ENCODE results near the gene TRMT6. TPM values are rescaled to one million over a fixed set of nuclear protein-coding genes. Genes with fewer than 3 reads are reported as not detected.

TRMT6 gene
- total and polyA plus RNA-seq, 9 of the 15 experiments (the other 6 are each of a cell fraction or from before 2014, with no cell fraction given), result 10.6 to 21.3 (median 15.6) TPM

DNA sequence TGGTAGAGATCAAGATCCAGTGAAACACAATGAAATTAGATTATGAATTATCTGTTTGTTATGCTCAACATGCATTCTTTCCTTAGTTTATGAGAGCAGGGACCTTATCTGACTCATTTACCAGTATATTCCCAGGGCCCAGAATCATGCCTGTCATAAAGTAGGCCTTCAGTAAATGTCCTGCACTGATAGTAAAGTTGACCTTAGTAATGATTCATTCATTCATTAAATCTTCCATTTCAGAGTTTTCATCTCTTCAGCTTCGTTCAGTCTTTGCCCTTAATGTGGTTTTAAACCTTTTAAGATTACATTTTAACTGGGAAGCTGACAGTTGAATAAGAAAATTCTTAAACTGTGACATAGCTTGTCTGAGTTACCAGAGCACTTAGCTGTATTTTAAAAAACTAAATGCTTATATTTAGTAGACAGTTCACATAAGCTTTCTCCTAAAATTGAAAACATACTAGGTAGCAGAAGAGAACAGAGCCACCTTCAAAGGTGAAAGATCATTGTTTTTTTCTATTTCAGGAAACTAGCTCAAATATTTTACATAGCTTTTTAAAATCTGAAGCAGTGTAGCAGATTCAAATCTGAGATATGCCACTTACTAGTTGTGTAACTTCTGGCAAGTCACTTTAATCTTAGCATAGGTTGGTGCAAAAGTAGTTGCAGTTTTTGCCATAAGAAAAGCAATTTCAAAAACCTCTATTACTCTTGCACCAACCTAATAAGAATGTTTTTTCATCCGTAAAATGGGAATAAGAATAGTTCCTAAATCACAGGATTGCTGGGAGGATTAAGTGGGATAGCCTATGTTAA, 41.5 kb upstream of the TRMT6 start:
- Histone ChIP-seq H4K20me1 (replicated peaks; ENCODE audit: control insufficient read depth, insufficient read depth, low read length) (no peaks in the 10 kb centered on the region), H3K4me2 (ENCODE audit: insufficient read depth, low read length) (no peak overlapping the region), H3K9me3 (replicated peaks; ENCODE audit: control insufficient read depth, insufficient read depth, low read depth, low read length) (no peaks in the 10 kb centered on the region), H3K79me2 (ENCODE audit: control insufficient read depth, insufficient read depth, low read length) (no peaks in the 10 kb centered on the region), H2AFZ (ENCODE audit: low read depth, low read length) (no peak overlapping the region), H3K4me1 (replicated peaks in 1 of 2; ENCODE audit: control insufficient read depth in 2 of 2, insufficient read depth in 2 of 2, low read length in 2 of 2) (no peaks in the 10 kb centered on the region), H3K9me1 (ENCODE audit: control insufficient read depth, insufficient read depth, low read length) (no peaks in the 10 kb centered on the region), H3K27me3 (ENCODE audit: control insufficient read depth in 2 of 2, insufficient read depth in 2 of 2, low read length in 2 of 2) (no peaks in the 10 kb centered on the region), H3K27ac (ENCODE audit: extremely low read depth, low read depth, low read length) (no peak overlapping the region), H3K4me3 (no peak overlapping the region), H3K36me3 (ENCODE audit: control insufficient read depth, insufficient read depth, low read length) (peaks cover 69% of the 10 kb centered on the region), H3K9ac (ENCODE audit: insufficient read depth in 1 of 2, low read depth in 2 of 2, low read length in 2 of 2) (no peak overlapping the region)
- intact Hi-C loops (cut with micrococcal nuclease) (no loop called here), in situ Hi-C loops (cut with MboI) (no loop called here)
- ATAC-seq (no peak), FAIRE-seq (no peak), DNase-seq (ENCODE audit: extremely low read depth in 1 of 4, low spot score in 3 of 4) (no peak)
- TF ChIP-seq SMARCC2 (IDR thresholded peaks at IDR 0.05; ENCODE audit: low read depth) (no peak), DACH1 (IDR thresholded peaks at IDR 0.05; ENCODE audit: partially characterized antibody) (no peak), CBFB (CRISPR knock-in tag; IDR thresholded peaks at IDR 0.05) (no peak), ZNF780A (CRISPR knock-in tag; IDR thresholded peaks at IDR 0.05) (no peak), POLR3G (IDR thresholded peaks at IDR 0.05; ENCODE audit: extremely low read depth, insufficient read length, insufficient replicate concordance) (no peak), ERF (CRISPR knock-in tag; IDR thresholded peaks at IDR 0.05) (no peak), FOSL1 (tag; conservative IDR thresholded peaks at IDR 0.05) (no peak), MBD1 (CRISPR knock-in tag; IDR thresholded peaks at IDR 0.05) (no peak), ZNF77 (CRISPR knock-in tag; IDR thresholded peaks at IDR 0.05) (no peak), RFX7 (CRISPR knock-in tag; IDR thresholded peaks at IDR 0.05) (no peak), HSF4 (CRISPR knock-in tag; IDR thresholded peaks at IDR 0.05; ENCODE audit: borderline replicate concordance) (no peak), PRMT5 (CRISPR knock-in tag; IDR thresholded peaks at IDR 0.05) (no peak), EP400 (IDR thresholded peaks at IDR 0.05) (no peak), ARNT (IDR thresholded peaks at IDR 0.05) (no peak), GABPA (tag; conservative IDR thresholded peaks at IDR 0.05; ENCODE audit: low read depth) (no peak), CBX2 (IDR thresholded peaks at IDR 0.05; ENCODE audit: insufficient read depth, low read length, poor library complexity, severe bottlenecking) (no peak), TAL1 (IDR thresholded peaks at IDR 0.05) (no peak)
- TF ChIP-seq, protein P1, sequence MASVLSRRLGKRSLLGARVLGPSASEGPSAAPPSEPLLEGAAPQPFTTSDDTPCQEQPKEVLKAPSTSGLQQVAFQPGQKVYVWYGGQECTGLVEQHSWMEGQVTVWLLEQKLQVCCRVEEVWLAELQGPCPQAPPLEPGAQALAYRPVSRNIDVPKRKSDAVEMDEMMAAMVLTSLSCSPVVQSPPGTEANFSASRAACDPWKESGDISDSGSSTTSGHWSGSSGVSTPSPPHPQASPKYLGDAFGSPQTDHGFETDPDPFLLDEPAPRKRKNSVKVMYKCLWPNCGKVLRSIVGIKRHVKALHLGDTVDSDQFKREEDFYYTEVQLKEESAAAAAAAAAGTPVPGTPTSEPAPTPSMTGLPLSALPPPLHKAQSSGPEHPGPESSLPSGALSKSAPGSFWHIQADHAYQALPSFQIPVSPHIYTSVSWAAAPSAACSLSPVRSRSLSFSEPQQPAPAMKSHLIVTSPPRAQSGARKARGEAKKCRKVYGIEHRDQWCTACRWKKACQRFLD (CRISPR knock-in tag; IDR thresholded peaks at IDR 0.05), result no peak
- TF ChIP-seq, protein P2, sequence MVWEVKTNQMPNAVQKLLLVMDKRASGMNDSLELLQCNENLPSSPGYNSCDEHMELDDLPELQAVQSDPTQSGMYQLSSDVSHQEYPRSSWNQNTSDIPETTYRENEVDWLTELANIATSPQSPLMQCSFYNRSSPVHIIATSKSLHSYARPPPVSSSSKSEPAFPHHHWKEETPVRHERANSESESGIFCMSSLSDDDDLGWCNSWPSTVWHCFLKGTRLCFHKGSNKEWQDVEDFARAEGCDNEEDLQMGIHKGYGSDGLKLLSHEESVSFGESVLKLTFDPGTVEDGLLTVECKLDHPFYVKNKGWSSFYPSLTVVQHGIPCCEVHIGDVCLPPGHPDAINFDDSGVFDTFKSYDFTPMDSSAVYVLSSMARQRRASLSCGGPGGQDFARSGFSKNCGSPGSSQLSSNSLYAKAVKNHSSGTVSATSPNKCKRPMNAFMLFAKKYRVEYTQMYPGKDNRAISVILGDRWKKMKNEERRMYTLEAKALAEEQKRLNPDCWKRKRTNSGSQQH (CRISPR knock-in tag; IDR thresholded peaks at IDR 0.05), result no peak
- POLR2A ChIA-PET, result interaction anchor here (0.6 to 1.0 kb wide), 2 partner anchors 11 to 93 kb away, joined by 3 read pairs; no protein-coding TSS in a partner anchor
- CTCF ChIA-PET (ENCODE audit: low intra/inter-chr PET ratio), result no interaction called here
- WGBS (ENCODE audit: insufficient coverage, low coverage, missing lambda C conversion rate), result 86% methylated on average over 2 of the region's 2 CpGs
- no TSS peak for BruUV-seq (replicated peaks)
